NB4 (cell line): ENCODE measurements around the gene TRABD2B.

Source experiments
- MYC ChIP-seq: IDR thresholded peaks from 2 replicates; pipeline ENCODE4 v1.6.1; 2011; ENCODE audit warnings: low read depth, low read length
- POLR2A ChIP-seq: IDR thresholded peaks from 2 replicates; pipeline ENCODE4 v1.6.1; 2011; ENCODE audit warnings: mild to moderate bottlenecking; ENCODE audit not compliant: insufficient read length; ENCODE audit errors: extremely low read depth
- TF ChIP-seq, protein P1 (sequence below): IDR thresholded peaks from one replicate; pipeline ENCODE4 v1.5.1; 2012; ENCODE audit warnings: low read depth, low read length

DNA sequence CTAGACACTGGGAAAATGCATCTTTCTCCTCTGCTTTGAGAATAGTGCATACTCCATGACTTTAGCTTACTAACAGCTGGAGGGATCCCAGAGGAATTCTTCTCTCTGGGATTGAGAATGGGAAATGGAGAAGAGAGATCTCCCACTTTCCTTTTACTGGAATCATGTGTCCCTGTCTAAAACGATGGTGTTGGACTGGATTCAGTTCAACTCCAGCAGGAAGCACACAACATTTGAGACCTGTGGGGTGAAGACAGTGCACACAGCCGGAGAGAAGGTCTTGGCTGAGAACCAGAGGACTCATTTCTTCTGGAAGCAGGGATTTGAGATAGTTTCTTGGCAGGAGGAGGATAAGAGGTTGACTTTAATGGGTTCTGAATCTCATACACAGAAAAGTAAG, 58.7 kb downstream of the TRABD2B start:
- TF ChIP-seq, protein P1, sequence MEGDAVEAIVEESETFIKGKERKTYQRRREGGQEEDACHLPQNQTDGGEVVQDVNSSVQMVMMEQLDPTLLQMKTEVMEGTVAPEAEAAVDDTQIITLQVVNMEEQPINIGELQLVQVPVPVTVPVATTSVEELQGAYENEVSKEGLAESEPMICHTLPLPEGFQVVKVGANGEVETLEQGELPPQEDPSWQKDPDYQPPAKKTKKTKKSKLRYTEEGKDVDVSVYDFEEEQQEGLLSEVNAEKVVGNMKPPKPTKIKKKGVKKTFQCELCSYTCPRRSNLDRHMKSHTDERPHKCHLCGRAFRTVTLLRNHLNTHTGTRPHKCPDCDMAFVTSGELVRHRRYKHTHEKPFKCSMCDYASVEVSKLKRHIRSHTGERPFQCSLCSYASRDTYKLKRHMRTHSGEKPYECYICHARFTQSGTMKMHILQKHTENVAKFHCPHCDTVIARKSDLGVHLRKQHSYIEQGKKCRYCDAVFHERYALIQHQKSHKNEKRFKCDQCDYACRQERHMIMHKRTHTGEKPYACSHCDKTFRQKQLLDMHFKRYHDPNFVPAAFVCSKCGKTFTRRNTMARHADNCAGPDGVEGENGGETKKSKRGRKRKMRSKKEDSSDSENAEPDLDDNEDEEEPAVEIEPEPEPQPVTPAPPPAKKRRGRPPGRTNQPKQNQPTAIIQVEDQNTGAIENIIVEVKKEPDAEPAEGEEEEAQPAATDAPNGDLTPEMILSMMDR = no peak
- TF ChIP-seq POLR2A (no peak), MYC (no peak)
